HCT116 (cell line): ENCODE data around the gene NBPF20. TPM values are rescaled to one million over a fixed set of nuclear protein-coding genes. Genes with fewer than 3 reads are reported as not detected.
"Not testable (repeated sequence)": the region's sequence is repeated elsewhere in the genome, so short reads cannot be mapped to it uniquely, and the experiment has no call there.

Experiments
- ATAC-seq: fragments of 200-7000 bp; cut with Tn5 transposase; 2 replicates; pipeline ENCODE4 v1.9.1; 2020; ENCODE audit warnings: mild to moderate bottlenecking, moderate library complexity
- BruUV-seq: library from RNA; stranded (reverse); fragments of 400-500 nt; replicated peaks from 2 replicates; lab custom pipeline; 2021; lab: Mats Ljungman, UMichigan
- CTCF ChIA-PET: fragments of 300-600 bp; sonication (Branson Sonifier 250); formaldehyde crosslinking; loops from one replicate; lab custom pipeline; 2021; ENCODE audit warnings: antibody characterized with exemption; lab: Charles Lee
- POLR2A ChIA-PET: fragments of 300-600, 350-600 bp; sonication (Branson Sonifier 250); formaldehyde crosslinking; loops from one replicate; lab custom pipeline; 2021; ENCODE audit warnings: antibody characterized with exemption; lab: Charles Lee
- RAD21 ChIA-PET, 2 experiments: fragments of 300-600 bp; sonication (Branson Sonifier 250); formaldehyde crosslinking; loops; one replicate each; lab custom pipeline; 2023; ENCODE audit warnings: low total read pairs in 2 of 2; ENCODE audit not compliant: uncharacterized antibody in 2 of 2, unreplicated experiment in 2 of 2, low non-redundant PET in 1 of 2; lab: Charles Lee
- DNase-seq: peaks from one replicate; pipeline ENCODE4 v3.0.0-alpha.2; 2010; ENCODE audit warnings: low read depth, low spot score
- H2AFZ ChIP-seq: fragments of 200-600 bp; shearing (Covaris generic), sonication (generic); 2 replicates; pipeline ENCODE4 v1.6.1; 2017; ENCODE audit warnings: low read depth, mixed run types, mixed read lengths, antibody characterized with exemption, low read length; ENCODE audit not compliant: poor library complexity, severe bottlenecking
- H3K27ac ChIP-seq: 2 replicates; pipeline ENCODE4 v1.5.1; 2012; ENCODE audit warnings: low read depth, low read length
- H3K27me3 ChIP-seq: fragments of 200-600 bp; sonication (generic); 2 replicates; pipeline ENCODE4 v1.6.1; 2016; ENCODE audit warnings: mixed run types, low read length, mixed read lengths; ENCODE audit not compliant: insufficient read depth
- H3K36me3 ChIP-seq, 2 experiments: fragments of 200-500 bp in 1 of 2; fragments of 200-600 bp in 1 of 2; sonication (Bioruptor generic) in 1 of 2; sonication (generic) in 1 of 2; 2 replicates each; pipeline versions ENCODE4 v1.5.1 to v1.6.1; 2014 to 2016; ENCODE audit warnings: low read length in 2 of 2, inconsistent platforms in 1 of 2, mixed read lengths in 1 of 2, mixed run types in 1 of 2; ENCODE audit not compliant: insufficient read depth in 2 of 2, control insufficient read depth in 1 of 2
- H3K4me1 ChIP-seq, 2 experiments: fragments of 200-600 bp in 1 of 2; sonication (generic) in 1 of 2; 2 replicates each; pipeline versions ENCODE4 v1.5.1 to v1.6.1; 2012 to 2017; ENCODE audit warnings: low read length in 2 of 2, inconsistent platforms in 1 of 2, mild to moderate bottlenecking in 1 of 2, mixed read lengths in 1 of 2, mixed run types in 1 of 2, moderate library complexity in 1 of 2; ENCODE audit not compliant: insufficient read depth in 2 of 2, control insufficient read depth in 1 of 2
- H3K4me2 ChIP-seq: fragments of 200-600 bp; sonication (generic); 2 replicates; pipeline ENCODE4 v1.6.1; 2017; ENCODE audit warnings: mixed run types, low read length, mixed read lengths
- H3K4me3 ChIP-seq, 2 experiments: fragments of 200-600 bp in 1 of 2; sonication (generic) in 1 of 2; replicated peaks in 1 of 2; 2 replicates each; pipeline ENCODE4 v1.5.1; 2011 to 2016; ENCODE audit warnings: low read length in 2 of 2, control low read depth in 1 of 2, low read depth in 1 of 2, mild to moderate bottlenecking in 1 of 2, mixed read lengths in 1 of 2, mixed run types in 1 of 2
- H3K79me2 ChIP-seq: fragments of 200-600 bp; sonication (generic); 2 replicates; pipeline ENCODE4 v1.6.1; 2017; ENCODE audit warnings: mild to moderate bottlenecking, mixed run types, low read length, moderate library complexity, mixed read lengths; ENCODE audit not compliant: insufficient read depth
- H3K9ac ChIP-seq: fragments of 200-600 bp; sonication (generic); 2 replicates; pipeline ENCODE4 v1.6.1; 2016; ENCODE audit warnings: low read length, mixed read lengths
- H3K9me2 ChIP-seq: fragments of 200-600 bp; sonication (generic), shearing (Covaris generic); 2 replicates; pipeline ENCODE4 v1.6.1; 2017; ENCODE audit warnings: mixed run types, mild to moderate bottlenecking, moderate library complexity; ENCODE audit not compliant: insufficient read depth
- H3K9me3 ChIP-seq, 2 experiments: fragments of 200-500 bp in 1 of 2; fragments of 200-600 bp in 1 of 2; sonication (Bioruptor generic) in 1 of 2; sonication (generic) in 1 of 2; 2 replicates each; pipeline ENCODE4 v1.6.1; 2014 to 2017; ENCODE audit warnings: low read length in 2 of 2, mixed read lengths in 2 of 2, inconsistent platforms in 1 of 2, low read depth in 1 of 2, mild to moderate bottlenecking in 1 of 2, mixed run types in 1 of 2, moderate library complexity in 1 of 2; ENCODE audit not compliant: control insufficient read depth in 1 of 2, insufficient read depth in 1 of 2
- H4K20me1 ChIP-seq: fragments of 200-600 bp; sonication (generic), shearing (Covaris generic); 2 replicates; pipeline ENCODE4 v1.6.1; 2017; ENCODE audit warnings: mixed run types, mild to moderate bottlenecking, moderate library complexity; ENCODE audit not compliant: insufficient read depth
- intact Hi-C: fragments of 100-400 bp; cut with micrococcal nuclease; formaldehyde crosslinking; loops from 2 replicates; pipeline ENCODE4 v1.10.0; 2022
- total RNA-seq: library from RNA; stranded (reverse); gene quantifications from one replicate; pipeline ENCODE4 v1.2.1, GENCODE V29; 2021; ENCODE audit not compliant: unreplicated experiment

Gene NBPF20
- total RNA-seq, 1 experiment from 2014 or later = 3.8 TPM

DNA sequence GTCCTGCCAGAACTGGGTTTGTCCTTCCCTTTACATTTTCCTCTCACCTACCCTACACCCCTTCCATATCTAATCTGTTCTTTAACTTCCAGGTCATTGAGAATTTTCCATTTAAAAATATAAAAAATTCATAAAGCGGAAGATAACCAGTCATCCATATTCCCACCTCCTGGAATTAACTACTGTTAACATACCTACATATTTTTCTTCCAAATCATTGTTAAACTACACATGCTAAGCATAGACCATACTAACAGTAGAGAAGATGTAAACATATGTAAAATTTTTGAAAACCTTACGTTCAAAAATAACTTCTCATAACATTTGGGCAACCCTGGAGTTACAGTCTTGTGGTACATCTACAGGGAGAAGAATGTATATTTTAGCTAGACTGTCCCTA lies 38.6 kb upstream of the NBPF20 start:
- H4K20me1 ChIP-seq, CTCF ChIA-PET, H3K9me3 ChIP-seq, POLR2A ChIA-PET, H3K4me1 ChIP-seq, DNase-seq, BruUV-seq, H2AFZ ChIP-seq, intact Hi-C loops, H3K36me3 ChIP-seq, H3K27ac ChIP-seq, RAD21 ChIA-PET, H3K9ac ChIP-seq, H3K9me2 ChIP-seq, H3K79me2 ChIP-seq, H3K4me3 ChIP-seq, H3K27me3 ChIP-seq, ATAC-seq: not testable (repeated sequence)
- peak overlapping the region; percentile 35; the same call in 1 of the 2 replicates for H3K4me2 ChIP-seq

DNA sequence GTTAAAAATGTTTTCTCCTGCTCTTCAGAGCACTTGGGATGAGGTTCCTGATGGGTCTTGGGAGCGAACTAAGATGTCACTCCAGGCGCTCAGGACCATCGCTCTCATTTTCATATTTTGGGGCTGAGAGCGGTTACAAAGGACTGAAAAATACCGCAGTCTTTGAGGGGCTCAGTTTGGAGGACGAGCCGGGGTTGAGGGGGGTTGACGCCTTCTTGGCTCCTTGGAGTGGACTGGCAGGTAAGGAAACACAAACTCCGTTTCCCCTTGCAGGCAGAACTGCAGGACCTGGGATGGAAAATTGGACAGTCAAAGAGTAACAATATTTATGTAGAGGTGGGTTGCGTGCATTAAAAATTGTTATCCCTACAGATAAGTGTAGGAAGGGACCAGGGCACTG lies 35.3 kb upstream of the NBPF20 start:
- ATAC-seq, RAD21 ChIA-PET: not testable (repeated sequence)

DNA sequence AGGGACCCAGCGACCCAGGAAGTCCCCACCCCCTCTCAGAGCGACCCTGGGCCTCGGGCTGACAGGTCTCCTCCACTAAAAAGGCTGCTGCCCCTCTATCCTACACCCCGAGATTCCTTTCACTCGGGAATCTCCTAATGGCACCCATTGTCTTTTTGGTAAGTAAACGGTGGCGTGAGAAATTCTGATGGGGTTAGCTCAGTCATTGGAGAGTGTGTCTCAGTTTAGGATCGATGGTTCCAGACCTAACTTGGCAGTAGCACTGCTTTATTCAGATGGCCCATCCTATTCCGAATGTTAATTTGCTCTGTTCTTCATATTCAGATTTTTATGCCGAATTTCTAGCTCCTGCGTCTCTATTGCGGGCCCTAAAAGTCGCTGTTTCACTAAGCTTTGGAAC lies 34.6 kb upstream of the NBPF20 start:
- H3K36me3 ChIP-seq, H3K4me3 ChIP-seq, POLR2A ChIA-PET, H3K4me1 ChIP-seq, RAD21 ChIA-PET, H3K79me2 ChIP-seq, H2AFZ ChIP-seq, H3K9ac ChIP-seq, H4K20me1 ChIP-seq, H3K27ac ChIP-seq, H3K9me3 ChIP-seq, ATAC-seq, BruUV-seq, H3K9me2 ChIP-seq, H3K4me2 ChIP-seq, intact Hi-C loops, H3K27me3 ChIP-seq, DNase-seq, CTCF ChIA-PET: not testable (repeated sequence)

More for the DNA sequence above, 35.3 kb upstream of the NBPF20 start:
- H3K4me2 ChIP-seq, H3K36me3 ChIP-seq, H2AFZ ChIP-seq, BruUV-seq, H3K27me3 ChIP-seq, H3K4me3 ChIP-seq, CTCF ChIA-PET, H3K27ac ChIP-seq, H3K9me2 ChIP-seq, H3K9ac ChIP-seq, POLR2A ChIA-PET, H3K9me3 ChIP-seq, H3K4me1 ChIP-seq, H4K20me1 ChIP-seq, H3K79me2 ChIP-seq, DNase-seq, intact Hi-C loops: not testable (repeated sequence)

DNA sequence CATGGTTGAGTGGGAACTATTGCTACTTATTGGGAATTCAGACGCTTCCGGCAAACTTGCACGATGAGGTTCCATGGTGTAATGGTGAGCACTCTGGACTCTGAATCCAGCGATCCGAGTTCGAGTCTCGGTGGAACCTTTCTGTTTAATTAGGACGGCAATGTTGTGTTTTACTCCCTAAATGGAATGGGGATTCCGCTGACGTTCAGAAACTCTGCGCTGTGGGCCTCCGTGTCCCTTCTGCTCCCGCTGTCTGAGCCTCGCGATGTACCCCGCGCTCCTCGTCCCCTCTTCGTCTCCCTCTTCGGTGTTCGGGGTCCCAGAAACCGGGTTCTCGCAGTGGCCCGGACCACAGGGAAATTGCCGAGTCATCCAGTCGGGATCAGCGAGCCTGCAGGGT lies 34.2 kb upstream of the NBPF20 start:
- CTCF ChIA-PET, DNase-seq, H3K4me1 ChIP-seq, H3K4me2 ChIP-seq, H3K9ac ChIP-seq, H4K20me1 ChIP-seq, H3K27me3 ChIP-seq, intact Hi-C loops, POLR2A ChIA-PET, H3K9me2 ChIP-seq, H3K9me3 ChIP-seq, H2AFZ ChIP-seq, BruUV-seq, H3K27ac ChIP-seq, H3K4me3 ChIP-seq, H3K36me3 ChIP-seq, RAD21 ChIA-PET, H3K79me2 ChIP-seq: not testable (repeated sequence)
- ATAC-seq = peak; percentile 63

DNA sequence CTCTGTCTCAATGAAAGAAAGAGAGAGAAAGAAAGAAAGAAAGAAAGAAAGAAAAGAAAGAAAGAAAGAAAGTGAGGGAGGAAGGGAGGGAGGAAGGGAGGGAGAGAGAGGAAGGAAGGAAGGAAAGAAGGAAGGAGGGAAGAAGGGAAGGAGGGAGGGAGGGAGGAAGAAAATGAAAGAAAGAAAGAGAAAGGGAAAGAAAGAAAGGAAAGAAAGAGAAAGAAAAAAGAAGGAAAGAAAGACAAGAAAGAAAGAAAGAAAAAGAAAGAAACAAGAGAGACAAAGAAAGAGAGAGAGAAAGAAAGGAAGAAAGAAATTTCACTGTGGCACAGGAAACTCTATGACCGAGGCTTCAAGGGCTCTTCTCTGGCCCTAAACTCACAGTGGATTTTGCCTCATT lies 33.7 kb upstream of the NBPF20 start:
- H2AFZ ChIP-seq, H3K79me2 ChIP-seq, BruUV-seq, H3K27me3 ChIP-seq, DNase-seq, intact Hi-C loops, ATAC-seq, RAD21 ChIA-PET, H3K9me2 ChIP-seq, H4K20me1 ChIP-seq, H3K36me3 ChIP-seq, H3K4me2 ChIP-seq, H3K9me3 ChIP-seq, POLR2A ChIA-PET, H3K4me3 ChIP-seq, H3K9ac ChIP-seq, CTCF ChIA-PET, H3K27ac ChIP-seq, H3K4me1 ChIP-seq: not testable (repeated sequence)
